ENCODE measurements around the gene FGF18. TPM values are rescaled to one million over a fixed set of nuclear protein-coding genes. Genes with fewer than 3 reads are reported as not detected.

The FGF18 gene
- total and polyA plus RNA-seq, 2 donors (not counting 3 experiments of a cell fraction or from before 2014, with no cell fraction given): 0.04 to 0.27 TPM

DNA sequence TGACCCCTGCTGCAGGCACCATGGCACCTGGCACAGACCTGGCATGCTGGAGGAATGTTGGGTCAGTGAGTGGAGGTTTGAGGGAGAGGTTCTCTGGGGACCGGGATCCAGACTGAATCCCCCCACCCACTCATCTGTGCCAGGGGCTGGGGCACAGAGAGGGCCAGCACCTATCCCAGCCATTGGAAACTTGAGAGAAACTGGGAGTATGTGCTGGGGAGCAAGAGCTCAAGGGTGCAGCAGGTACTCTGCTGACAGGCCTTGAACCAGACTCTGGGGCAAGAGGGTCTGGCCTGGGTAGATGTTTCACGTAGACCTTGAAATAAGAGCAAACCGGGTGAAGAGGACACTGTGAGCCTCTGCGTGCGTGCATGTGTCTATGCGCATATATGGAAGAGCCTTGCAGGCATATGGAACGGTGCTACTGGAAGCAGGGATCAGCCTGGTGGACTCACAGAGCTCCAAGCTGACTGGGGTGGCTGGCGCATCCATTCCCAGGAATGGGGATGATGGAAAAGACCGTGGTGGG lies 8.8 kb downstream of the FGF18 start:
- no peak overlapping the region for H3K4me2 ChIP-seq (ENCODE audit: insufficient read depth, low read length)
- intact Hi-C loops (cut with micrococcal nuclease) (no loop called here), dilution Hi-C loops (cut with MboI; ENCODE audit: extremely low pct_ligation_motif_present, low sequenced_read_pairs) (no loop called here)
- no peak overlapping the region for H2AFZ ChIP-seq (ENCODE audit: low read depth, low read length)
- no peaks in the 10 kb centered on the region for H3K9me3 ChIP-seq (replicated peaks; ENCODE audit: control insufficient read depth, insufficient read depth, low read length)
- H3K27me3 ChIP-seq (ENCODE audit: control insufficient read depth in 2 of 2, insufficient read depth in 2 of 2, low read length in 2 of 2): no peaks in the 10 kb centered on the region
- DNase-seq (ENCODE audit: low read depth, low spot score) (no peak), FAIRE-seq (no peak)
- H4K20me1 ChIP-seq (replicated peaks; ENCODE audit: control insufficient read depth, extremely low read depth, insufficient read depth, low read length): no peaks in the 10 kb centered on the region
- H3K9ac ChIP-seq (replicated peaks; ENCODE audit: extremely low read depth, insufficient read depth, low read length): no peak overlapping the region
- H3K36me3 ChIP-seq (ENCODE audit: control insufficient read depth in 2 of 2, extremely low read depth in 1 of 2, insufficient read depth in 2 of 2, low read length in 2 of 2): no peaks in the 10 kb centered on the region
- H3K4me3 ChIP-seq (replicated peaks in 1 of 3; ENCODE audit: insufficient read depth in 1 of 3, low read depth in 1 of 3, low read length in 3 of 3): no peak overlapping the region
- H3K4me1 ChIP-seq (ENCODE audit: control insufficient read depth, extremely low read depth, insufficient read depth, low read length): no peaks in the 10 kb centered on the region
- ChIA-PET POLR2A (no interaction called here), CTCF (interaction anchor here (1.2 kb wide), 1 partner anchor 9 kb away, joined by 5 read pairs; the partner anchor contains the start of gene FGF18)
- TF ChIP-seq, protein P1, sequence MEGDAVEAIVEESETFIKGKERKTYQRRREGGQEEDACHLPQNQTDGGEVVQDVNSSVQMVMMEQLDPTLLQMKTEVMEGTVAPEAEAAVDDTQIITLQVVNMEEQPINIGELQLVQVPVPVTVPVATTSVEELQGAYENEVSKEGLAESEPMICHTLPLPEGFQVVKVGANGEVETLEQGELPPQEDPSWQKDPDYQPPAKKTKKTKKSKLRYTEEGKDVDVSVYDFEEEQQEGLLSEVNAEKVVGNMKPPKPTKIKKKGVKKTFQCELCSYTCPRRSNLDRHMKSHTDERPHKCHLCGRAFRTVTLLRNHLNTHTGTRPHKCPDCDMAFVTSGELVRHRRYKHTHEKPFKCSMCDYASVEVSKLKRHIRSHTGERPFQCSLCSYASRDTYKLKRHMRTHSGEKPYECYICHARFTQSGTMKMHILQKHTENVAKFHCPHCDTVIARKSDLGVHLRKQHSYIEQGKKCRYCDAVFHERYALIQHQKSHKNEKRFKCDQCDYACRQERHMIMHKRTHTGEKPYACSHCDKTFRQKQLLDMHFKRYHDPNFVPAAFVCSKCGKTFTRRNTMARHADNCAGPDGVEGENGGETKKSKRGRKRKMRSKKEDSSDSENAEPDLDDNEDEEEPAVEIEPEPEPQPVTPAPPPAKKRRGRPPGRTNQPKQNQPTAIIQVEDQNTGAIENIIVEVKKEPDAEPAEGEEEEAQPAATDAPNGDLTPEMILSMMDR (IDR thresholded peaks at IDR 0.05; ENCODE audit: extremely low read depth in 1 of 2, insufficient read depth in 1 of 2, low read depth in 1 of 2, low read length in 2 of 2): no peak
- TF ChIP-seq POLR2A (IDR thresholded peaks at IDR 0.05; ENCODE audit: low read depth, low read length) (no peak), EZH2 (IDR thresholded peaks at IDR 0.05; ENCODE audit: borderline replicate concordance, low read depth, low read length, severe bottlenecking) (no peak), FOS (IDR thresholded peaks at IDR 0.05; ENCODE audit: borderline replicate concordance, insufficient read depth, low read length) (no peak), POLR2AphosphoS5 (IDR thresholded peaks at IDR 0.05; ENCODE audit: insufficient read depth, low read depth, low read length) (no peak), GATA2 (IDR thresholded peaks at IDR 0.05; ENCODE audit: insufficient read depth, insufficient read length, low read depth, low read length) (no peak), MAX (IDR thresholded peaks at IDR 0.05; ENCODE audit: insufficient read depth, insufficient read length) (no peak), MYC (IDR thresholded peaks at IDR 0.05; ENCODE audit: low read depth, low read length) (no peak)
- no peaks in the 10 kb centered on the region for H3K9me1 ChIP-seq (replicated peaks; ENCODE audit: control insufficient read depth, extremely low read depth, insufficient read depth, low read length)
- no peak overlapping the region for H3K27ac ChIP-seq (ENCODE audit: insufficient read depth, low read depth, low read length)
- no peaks in the 10 kb centered on the region for H3K79me2 ChIP-seq (ENCODE audit: control insufficient read depth, insufficient read depth, low read length)
- BruUV-seq (replicated peaks): no TSS peak

Data from endothelial cell of umbilical vein (primary cell).